Measurements from ENCODE around the gene NDUFS6. TPM values are rescaled to one million over a fixed set of nuclear protein-coding genes. Genes with fewer than 3 reads are reported as not detected.

Gene NDUFS6
- total RNA-seq, 1 donor from 2014 or later = 37.6 TPM

DNA sequence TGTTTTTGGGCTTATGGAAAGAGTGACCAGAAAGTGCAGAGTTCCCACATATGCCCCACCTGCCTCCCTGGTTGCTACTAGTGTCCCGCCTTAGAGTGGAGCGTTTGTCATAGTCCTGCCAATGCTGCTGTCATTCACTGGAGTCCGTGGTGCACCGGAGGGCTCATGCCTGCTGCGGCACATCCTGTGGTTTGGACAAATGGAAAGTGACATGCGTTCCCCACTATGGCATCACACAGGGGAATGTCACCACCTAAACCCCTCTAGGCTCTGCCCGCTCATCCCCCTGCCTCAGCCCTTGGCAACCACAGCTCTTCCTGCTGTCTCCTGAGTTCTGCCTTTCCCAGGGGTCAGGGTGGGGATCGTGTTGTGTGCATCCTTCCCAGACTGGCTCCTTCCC is 52.3 kb downstream of the NDUFS6 start:
- no peak for FAIRE-seq
- no peaks in the 10 kb centered on the region for H3K79me2 ChIP-seq (ENCODE audit: insufficient read depth, low read length)
- H4K20me1 ChIP-seq (ENCODE audit: insufficient read depth, low read length) = no peaks in the 10 kb centered on the region
- H3K27me3 Mint-ChIP-seq (ENCODE audit: low read depth, unreplicated experiment) = peaks cover 55% of the 10 kb centered on the region
- H3K4me1 ChIP-seq (ENCODE audit: insufficient read depth, low read length) = no peaks in the 10 kb centered on the region
- H3K4me3 Mint-ChIP-seq (ENCODE audit: unreplicated experiment) = no peak overlapping the region
- no peak for DNase-seq (ENCODE audit: low read depth)
- no peak overlapping the region for H3K4me3 ChIP-seq (ENCODE audit: insufficient read depth, low read depth, low read length)
- H3K4me1 Mint-ChIP-seq (ENCODE audit: low read depth, unreplicated experiment) = no peaks in the 10 kb centered on the region
- H3K27me3 ChIP-seq (ENCODE audit: insufficient read depth, low read length) = peaks cover 27% of the 10 kb centered on the region
- H3K27ac ChIP-seq (ENCODE audit: low read depth, low read length) = no peak overlapping the region
- H3K9me3 ChIP-seq (ENCODE audit: insufficient read depth, low read depth, low read length) = no peaks in the 10 kb centered on the region
- no peaks in the 10 kb centered on the region for H3K9me3 Mint-ChIP-seq (ENCODE audit: unreplicated experiment)
- no peak overlapping the region for H3K9ac ChIP-seq (ENCODE audit: low read length)
- H3K36me3 ChIP-seq (ENCODE audit: insufficient read depth, low read length) = no peaks in the 10 kb centered on the region
- TF ChIP-seq EZH2 (IDR thresholded peaks at IDR 0.05; ENCODE audit: insufficient read depth, low read length) = no peak
- TF ChIP-seq, protein P1, sequence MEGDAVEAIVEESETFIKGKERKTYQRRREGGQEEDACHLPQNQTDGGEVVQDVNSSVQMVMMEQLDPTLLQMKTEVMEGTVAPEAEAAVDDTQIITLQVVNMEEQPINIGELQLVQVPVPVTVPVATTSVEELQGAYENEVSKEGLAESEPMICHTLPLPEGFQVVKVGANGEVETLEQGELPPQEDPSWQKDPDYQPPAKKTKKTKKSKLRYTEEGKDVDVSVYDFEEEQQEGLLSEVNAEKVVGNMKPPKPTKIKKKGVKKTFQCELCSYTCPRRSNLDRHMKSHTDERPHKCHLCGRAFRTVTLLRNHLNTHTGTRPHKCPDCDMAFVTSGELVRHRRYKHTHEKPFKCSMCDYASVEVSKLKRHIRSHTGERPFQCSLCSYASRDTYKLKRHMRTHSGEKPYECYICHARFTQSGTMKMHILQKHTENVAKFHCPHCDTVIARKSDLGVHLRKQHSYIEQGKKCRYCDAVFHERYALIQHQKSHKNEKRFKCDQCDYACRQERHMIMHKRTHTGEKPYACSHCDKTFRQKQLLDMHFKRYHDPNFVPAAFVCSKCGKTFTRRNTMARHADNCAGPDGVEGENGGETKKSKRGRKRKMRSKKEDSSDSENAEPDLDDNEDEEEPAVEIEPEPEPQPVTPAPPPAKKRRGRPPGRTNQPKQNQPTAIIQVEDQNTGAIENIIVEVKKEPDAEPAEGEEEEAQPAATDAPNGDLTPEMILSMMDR (IDR thresholded peaks at IDR 0.05; ENCODE audit: insufficient read depth, low read depth, low read length) = no peak
- no peak overlapping the region for H3K27ac Mint-ChIP-seq (ENCODE audit: unreplicated experiment)
- H3K36me3 Mint-ChIP-seq (ENCODE audit: low read depth, unreplicated experiment) = no peaks in the 10 kb centered on the region
- no peak overlapping the region for H3K4me2 ChIP-seq (ENCODE audit: low read length)
- no peak overlapping the region for H2AFZ ChIP-seq (ENCODE audit: low read depth, low read length)

DNA sequence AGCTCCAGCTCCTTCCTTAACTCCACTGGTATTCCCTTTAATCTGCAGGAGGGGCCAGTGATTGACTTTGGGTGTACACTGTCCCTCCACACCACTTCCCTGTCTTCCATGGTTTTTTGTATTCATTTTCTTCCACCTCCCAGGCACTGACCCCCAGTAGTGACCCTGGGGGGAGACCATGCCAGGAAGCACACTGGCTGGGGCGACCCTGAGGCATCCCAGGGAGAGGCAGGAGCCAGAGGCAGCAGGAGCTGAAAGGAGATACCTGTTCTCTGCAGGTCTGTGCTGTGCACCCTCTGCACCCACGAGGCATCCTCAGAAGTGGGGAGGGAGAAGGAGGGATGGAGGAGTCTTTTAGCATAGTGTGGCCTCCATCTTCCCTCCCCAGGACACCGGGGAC is 53.9 kb downstream of the NDUFS6 start:
- Histone ChIP-seq H3K27ac (ENCODE audit: low read depth, low read length) (no peak overlapping the region), H3K9ac (ENCODE audit: low read length) (no peak overlapping the region), H3K79me2 (ENCODE audit: insufficient read depth, low read length) (no peaks in the 10 kb centered on the region), H3K4me1 (ENCODE audit: insufficient read depth, low read length) (no peaks in the 10 kb centered on the region), H3K27me3 (ENCODE audit: insufficient read depth, low read length) (peaks cover 20% of the 10 kb centered on the region), H4K20me1 (ENCODE audit: insufficient read depth, low read length) (no peaks in the 10 kb centered on the region), H3K4me3 (ENCODE audit: insufficient read depth, low read depth, low read length) (no peak overlapping the region), H3K36me3 (ENCODE audit: insufficient read depth, low read length) (no peaks in the 10 kb centered on the region), H3K9me3 (ENCODE audit: insufficient read depth, low read depth, low read length) (no peaks in the 10 kb centered on the region), H3K4me2 (ENCODE audit: low read length) (no peak overlapping the region), H2AFZ (ENCODE audit: low read depth, low read length) (no peak overlapping the region)
- Mint-ChIP-seq H3K9me3 (ENCODE audit: unreplicated experiment) (no peaks in the 10 kb centered on the region), H3K36me3 (ENCODE audit: low read depth, unreplicated experiment) (no peaks in the 10 kb centered on the region), H3K27ac (ENCODE audit: unreplicated experiment) (no peak overlapping the region), H3K4me1 (ENCODE audit: low read depth, unreplicated experiment) (no peaks in the 10 kb centered on the region), H3K27me3 (ENCODE audit: low read depth, unreplicated experiment) (peaks cover 51% of the 10 kb centered on the region), H3K4me3 (ENCODE audit: unreplicated experiment) (no peak overlapping the region)
- DNase-seq (ENCODE audit: low read depth) (no peak), FAIRE-seq (no peak)
- TF ChIP-seq EZH2 (IDR thresholded peaks at IDR 0.05; ENCODE audit: insufficient read depth, low read length) = no peak
- TF ChIP-seq, protein P1 (IDR thresholded peaks at IDR 0.05; ENCODE audit: insufficient read depth, low read depth, low read length) = no peak

DNA sequence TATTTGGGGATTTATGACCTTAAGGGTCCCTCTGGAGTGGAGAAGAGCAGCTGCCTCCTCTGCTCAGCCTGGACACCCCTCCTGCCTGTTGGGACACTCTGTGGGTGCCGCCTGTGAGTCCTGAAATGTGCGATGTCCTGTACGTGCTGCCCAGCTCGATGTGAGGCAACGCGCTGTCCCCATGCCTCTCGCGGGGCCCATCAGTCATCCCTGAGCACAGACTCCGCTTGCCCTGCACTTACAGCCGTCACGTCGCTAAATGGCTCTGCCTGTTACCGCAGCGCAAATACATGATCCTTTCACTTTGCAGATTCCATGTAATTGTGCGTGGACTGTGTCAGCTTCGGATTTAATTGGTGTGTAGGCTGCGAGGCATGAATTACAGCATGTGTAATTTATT is 54.4 kb downstream of the NDUFS6 start:
- Histone ChIP-seq H3K4me3 (ENCODE audit: insufficient read depth, low read depth, low read length) (no peak overlapping the region), H4K20me1 (ENCODE audit: insufficient read depth, low read length) (no peaks in the 10 kb centered on the region), H3K4me1 (ENCODE audit: insufficient read depth, low read length) (no peaks in the 10 kb centered on the region), H3K36me3 (ENCODE audit: insufficient read depth, low read length) (no peaks in the 10 kb centered on the region), H3K27ac (ENCODE audit: low read depth, low read length) (no peak overlapping the region), H3K9me3 (ENCODE audit: insufficient read depth, low read depth, low read length) (no peaks in the 10 kb centered on the region), H3K4me2 (ENCODE audit: low read length) (no peak overlapping the region), H2AFZ (ENCODE audit: low read depth, low read length) (no peak overlapping the region), H3K27me3 (ENCODE audit: insufficient read depth, low read length) (peaks cover 15% of the 10 kb centered on the region), H3K79me2 (ENCODE audit: insufficient read depth, low read length) (no peaks in the 10 kb centered on the region), H3K9ac (ENCODE audit: low read length) (no peak overlapping the region)
- Mint-ChIP-seq H3K4me3 (ENCODE audit: unreplicated experiment) (no peak overlapping the region), H3K36me3 (ENCODE audit: low read depth, unreplicated experiment) (no peaks in the 10 kb centered on the region), H3K4me1 (ENCODE audit: low read depth, unreplicated experiment) (no peaks in the 10 kb centered on the region), H3K27ac (ENCODE audit: unreplicated experiment) (no peak overlapping the region), H3K9me3 (ENCODE audit: unreplicated experiment) (no peaks in the 10 kb centered on the region), H3K27me3 (ENCODE audit: low read depth, unreplicated experiment) (peaks cover 52% of the 10 kb centered on the region)
- no peak for DNase-seq (ENCODE audit: low read depth)
- no peak for FAIRE-seq
- no peak for TF ChIP-seq EZH2 (IDR thresholded peaks at IDR 0.05; ENCODE audit: insufficient read depth, low read length)
- TF ChIP-seq, protein P1 (IDR thresholded peaks at IDR 0.05; ENCODE audit: insufficient read depth, low read depth, low read length) = no peak

Data from astrocyte (in vitro differentiated cells and primary cell).